PC-3 (cell line): ENCODE data around the gene IL1B. TPM values are rescaled to one million over a fixed set of nuclear protein-coding genes. Genes with fewer than 3 reads are reported as not detected.

ENCODE experiments used
- ATAC-seq: fragments of 200-7000 bp; cut with Tn5 transposase; 2 replicates; pipeline ENCODE4 v1.9.1; 2020; ENCODE audit warnings: mild to moderate bottlenecking, moderate library complexity
- BruUV-seq: library from RNA; stranded (reverse); fragments of 400-500 nt; replicated peaks from 2 replicates; lab custom pipeline; 2021; lab: Mats Ljungman, UMichigan
- CTCF ChIA-PET: fragments of 300-600 bp; sonication (Branson Sonifier 250); formaldehyde crosslinking; loops from one replicate; lab custom pipeline; 2022; ENCODE audit warnings: antibody characterized with exemption; lab: Charles Lee
- POLR2A ChIA-PET: fragments of 300-600 bp; sonication (Branson Sonifier 250); formaldehyde crosslinking; loops from one replicate; lab custom pipeline; 2022; ENCODE audit warnings: antibody characterized with exemption; ENCODE audit not compliant: unreplicated experiment; lab: Charles Lee
- DNase-seq: peaks from one replicate; pipeline ENCODE4 v3.0.0-alpha.2; 2015
- H2AFZ ChIP-seq: fragments of 300-600 bp; sonication (generic); 2 replicates; pipeline ENCODE4 v1.6.0; 2016; ENCODE audit warnings: antibody characterized with exemption, low read length
- H3F3A ChIP-seq: fragments of 300-600 bp; sonication (generic); one replicate; pipeline ENCODE4 v1.6.0; 2017; ENCODE audit warnings: antibody characterized with exemption, low read length, control low read depth, mild to moderate bottlenecking; ENCODE audit not compliant: unreplicated experiment
- H3K27ac ChIP-seq: fragments of 300-600 bp; sonication (generic); 2 replicates; pipeline ENCODE4 v1.5.1; 2016; ENCODE audit warnings: mild to moderate bottlenecking, low read length
- H3K27me3 ChIP-seq: fragments of 300-600 bp; sonication (generic); 2 replicates; pipeline ENCODE4 v1.6.1; 2016; ENCODE audit warnings: low read length, mixed read lengths
- H3K36me3 ChIP-seq: fragments of 300-600 bp; sonication (generic); 2 replicates; pipeline ENCODE4 v1.6.1; 2016; ENCODE audit warnings: low read depth, mixed run types, low read length, mixed read lengths
- H3K4me1 ChIP-seq: fragments of 300-600 bp; sonication (generic); 2 replicates; pipeline ENCODE4 v1.5.1; 2016; ENCODE audit warnings: low read length; ENCODE audit not compliant: insufficient read depth
- H3K4me2 ChIP-seq: fragments of 300-600 bp; sonication (generic); 2 replicates; pipeline ENCODE4 v1.6.0; 2016; ENCODE audit warnings: low read length
- H3K4me3 ChIP-seq: fragments of 300-600 bp; sonication (generic); 2 replicates; pipeline ENCODE4 v1.5.1; 2016; ENCODE audit warnings: mild to moderate bottlenecking, low read length, mixed read lengths
- H3K79me2 ChIP-seq: fragments of 300-600 bp; sonication (generic); 2 replicates; pipeline ENCODE4 v1.6.1; 2017; ENCODE audit warnings: low read length, mixed read lengths
- H3K9ac ChIP-seq: fragments of 300-600 bp; sonication (generic); 2 replicates; pipeline ENCODE4 v1.6.0; 2016; ENCODE audit warnings: mild to moderate bottlenecking, low read length
- H3K9me2 ChIP-seq: fragments of 300-600 bp; sonication (generic); replicated peaks from 2 replicates; pipeline ENCODE4 v1.6.1; 2016; ENCODE audit warnings: mixed run types, low read length, mixed read lengths
- H3K9me3 ChIP-seq: fragments of 300-600 bp; sonication (generic); 2 replicates; pipeline ENCODE4 v1.6.1; 2016; ENCODE audit warnings: low read length, mixed read lengths
- H4K20me1 ChIP-seq: fragments of 300-600 bp; sonication (generic); 2 replicates; pipeline ENCODE4 v1.6.1; 2016; ENCODE audit warnings: low read length, mixed read lengths
- CTCF ChIP-seq: fragments of 300-600 bp; sonication (generic); conservative IDR thresholded peaks from 2 replicates; pipeline ENCODE4 v1.5.1; 2017; ENCODE audit warnings: antibody characterized with exemption, low read depth, mild to moderate bottlenecking, low read length
- EZH2 ChIP-seq: fragments of 300-600 bp; sonication (generic); IDR thresholded peaks from one replicate; pipeline ENCODE4 v1.6.1; 2017; ENCODE audit warnings: antibody characterized with exemption, mild to moderate bottlenecking, low read length; ENCODE audit not compliant: unreplicated experiment
- EZH2phosphoT487 ChIP-seq: fragments of 300-600 bp; sonication (generic); IDR thresholded peaks from 2 replicates; pipeline ENCODE4 v1.6.1; 2018; ENCODE audit warnings: mild to moderate bottlenecking, antibody characterized with exemption, low read length, borderline replicate concordance
- intact Hi-C: fragments of 100-400 bp; cut with micrococcal nuclease; formaldehyde crosslinking; loops from 2 replicates; pipeline ENCODE4 v1.9.0; 2023
- total RNA-seq: library from RNA; depleted of rRNA; stranded (reverse); fragments of >200 nt; gene quantifications from 2 replicates; pipeline ENCODE4 v1.2.3, GENCODE V29; 2014

The IL1B gene
- total RNA-seq, 1 experiment from 2014 or later: 67.5 TPM

GRCh38 chr2:112791693-112792230 is 44.8 kb downstream of the IL1B start:
- Histone ChIP-seq H4K20me1 (no peaks in the 10 kb centered on the region), H3K9me3 (no peaks in the 10 kb centered on the region), H3K4me3 (no peak overlapping the region), H2AFZ (no peak overlapping the region), H3K4me2 (no peak overlapping the region), H3F3A (no peaks in the 10 kb centered on the region), H3K4me1 (peaks cover 37% of the 10 kb centered on the region), H3K9me2 (no peaks in the 10 kb centered on the region), H3K9ac (no peak overlapping the region), H3K27ac (no peak overlapping the region), H3K27me3 (no peaks in the 10 kb centered on the region), H3K79me2 (no peaks in the 10 kb centered on the region), H3K36me3 (no peaks in the 10 kb centered on the region)
- DNase-seq (no peak), ATAC-seq (no peak)
- intact Hi-C loops: no loop called here
- no TSS peak for BruUV-seq
- TF ChIP-seq CTCF: no peak
- TF ChIP-seq EZH2: no peak
- no peak for TF ChIP-seq EZH2phosphoT487
- CTCF ChIA-PET: no interaction called here
- POLR2A ChIA-PET: interaction anchor here (0.6 kb wide), 1 partner anchor 27 kb away, joined by 28 read pairs; no protein-coding TSS in a partner anchor

GRCh38 chr2:112791019-112791418 is 45.6 kb downstream of the IL1B start:
- Histone ChIP-seq H2AFZ (no peak overlapping the region), H4K20me1 (no peaks in the 10 kb centered on the region), H3K9me3 (no peaks in the 10 kb centered on the region), H3K27me3 (no peaks in the 10 kb centered on the region), H3K27ac (no peak overlapping the region), H3K36me3 (no peaks in the 10 kb centered on the region), H3K79me2 (no peaks in the 10 kb centered on the region), H3K4me2 (no peak overlapping the region), H3K4me1 (peaks cover 38% of the 10 kb centered on the region), H3F3A (no peaks in the 10 kb centered on the region), H3K9ac (no peak overlapping the region), H3K4me3 (no peak overlapping the region), H3K9me2 (no peaks in the 10 kb centered on the region)
- intact Hi-C loops: no loop called here
- ChIA-PET CTCF (no interaction called here), POLR2A (interaction anchor here (0.6 kb wide), 1 partner anchor 26 kb away, joined by 28 read pairs; no protein-coding TSS in a partner anchor)
- TF ChIP-seq EZH2phosphoT487: no peak
- TF ChIP-seq CTCF: no peak
- no TSS peak for BruUV-seq
- DNase-seq (no peak), ATAC-seq (no peak)

GRCh38 chr2:112790305-112790704 is 46.3 kb downstream of the IL1B start:
- H3K27ac ChIP-seq: no peak overlapping the region
- intact Hi-C loops: no loop called here
- DNase-seq: no peak
- ChIA-PET POLR2A (no interaction called here), CTCF (no interaction called here)
- TF ChIP-seq CTCF: no peak
- no peak for TF ChIP-seq EZH2phosphoT487
- no peak for ATAC-seq
- no peaks in the 10 kb centered on the region for H4K20me1 ChIP-seq
- no peaks in the 10 kb centered on the region for H3F3A ChIP-seq
- H3K9me3 ChIP-seq: no peaks in the 10 kb centered on the region
- no peaks in the 10 kb centered on the region for H3K9me2 ChIP-seq
- no peaks in the 10 kb centered on the region for H3K79me2 ChIP-seq
- H3K4me2 ChIP-seq: no peak overlapping the region
- H2AFZ ChIP-seq: no peak overlapping the region
- no peak overlapping the region for H3K4me3 ChIP-seq
- H3K4me1 ChIP-seq: peaks cover 31% of the 10 kb centered on the region
- no peaks in the 10 kb centered on the region for H3K36me3 ChIP-seq
- no peaks in the 10 kb centered on the region for H3K27me3 ChIP-seq
- no peak overlapping the region for H3K9ac ChIP-seq
- no TSS peak for BruUV-seq
